Keratinocyte (primary cell): ENCODE data around the gene CHID1.

Source experiments
- EZH2 ChIP-seq: IDR thresholded peaks from one replicate; pipeline ENCODE4 v1.6.1; 2012; ENCODE audit warnings: inconsistent platforms, mild to moderate bottlenecking, low read length, moderate library complexity
- TF ChIP-seq, protein P1 (sequence below), 3 experiments: IDR thresholded peaks in 1 of 3; conservative IDR thresholded peaks in 1 of 3; optimal IDR thresholded peaks in 1 of 3; 2 replicates in 2 of 3; 3 replicates in 1 of 3; pipeline versions ENCODE3 to v1.5.1; 2011; ENCODE audit warnings: low read length in 3 of 3, mild to moderate bottlenecking in 3 of 3, moderate library complexity in 2 of 3, control low read depth in 1 of 3, inconsistent platforms in 1 of 3; ENCODE audit not compliant: insufficient read depth in 2 of 3; ENCODE audit errors: extremely low read depth in 1 of 3

DNA sequence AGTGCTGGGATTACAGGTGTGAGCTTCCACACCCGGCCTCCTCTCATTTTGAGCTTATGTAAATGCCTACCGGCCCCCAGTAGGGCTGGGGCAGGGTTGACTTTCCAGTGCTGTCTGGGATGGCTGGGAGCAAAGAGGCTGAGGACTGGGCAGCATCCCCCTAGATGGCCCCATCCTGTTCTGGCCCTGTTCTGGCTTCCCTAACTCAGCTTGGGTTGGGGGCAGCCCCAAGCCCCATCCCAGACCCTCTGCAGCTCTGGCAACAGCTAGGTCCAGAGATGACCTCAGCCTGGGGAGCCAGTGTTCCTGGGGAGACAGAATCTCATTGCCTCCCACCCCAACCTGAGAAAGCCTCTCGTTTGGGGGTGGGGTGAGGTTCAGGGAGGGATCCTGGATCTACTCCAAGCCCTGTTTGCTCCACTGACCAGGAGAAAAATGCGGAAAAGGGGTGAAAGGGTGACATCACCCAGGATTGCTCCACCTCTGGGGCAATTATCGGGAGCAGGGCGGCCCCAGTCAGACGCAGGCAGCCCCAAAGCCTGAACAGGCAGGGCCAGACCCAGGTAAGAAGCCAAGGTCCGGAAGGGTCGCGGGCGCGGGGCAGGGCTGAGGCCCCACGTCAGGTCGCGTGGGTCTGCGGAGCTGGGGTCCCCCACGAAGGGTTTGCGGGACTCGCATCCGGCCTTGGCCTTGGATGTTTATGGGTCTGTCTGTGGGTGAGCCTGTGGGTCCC is 92.0 kb downstream of the CHID1 start, which contains the start of gene PNPLA2:
- TF ChIP-seq, protein P1, sequence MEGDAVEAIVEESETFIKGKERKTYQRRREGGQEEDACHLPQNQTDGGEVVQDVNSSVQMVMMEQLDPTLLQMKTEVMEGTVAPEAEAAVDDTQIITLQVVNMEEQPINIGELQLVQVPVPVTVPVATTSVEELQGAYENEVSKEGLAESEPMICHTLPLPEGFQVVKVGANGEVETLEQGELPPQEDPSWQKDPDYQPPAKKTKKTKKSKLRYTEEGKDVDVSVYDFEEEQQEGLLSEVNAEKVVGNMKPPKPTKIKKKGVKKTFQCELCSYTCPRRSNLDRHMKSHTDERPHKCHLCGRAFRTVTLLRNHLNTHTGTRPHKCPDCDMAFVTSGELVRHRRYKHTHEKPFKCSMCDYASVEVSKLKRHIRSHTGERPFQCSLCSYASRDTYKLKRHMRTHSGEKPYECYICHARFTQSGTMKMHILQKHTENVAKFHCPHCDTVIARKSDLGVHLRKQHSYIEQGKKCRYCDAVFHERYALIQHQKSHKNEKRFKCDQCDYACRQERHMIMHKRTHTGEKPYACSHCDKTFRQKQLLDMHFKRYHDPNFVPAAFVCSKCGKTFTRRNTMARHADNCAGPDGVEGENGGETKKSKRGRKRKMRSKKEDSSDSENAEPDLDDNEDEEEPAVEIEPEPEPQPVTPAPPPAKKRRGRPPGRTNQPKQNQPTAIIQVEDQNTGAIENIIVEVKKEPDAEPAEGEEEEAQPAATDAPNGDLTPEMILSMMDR (optimal IDR thresholded peaks at IDR 0.05 in 1 of 3, IDR thresholded peaks at IDR 0.05 in 1 of 3, conservative IDR thresholded peaks at IDR 0.05 in 1 of 3; ENCODE audit: extremely low read depth in 1 of 3, insufficient read depth in 2 of 3, low read length in 3 of 3), result no peak
- TF ChIP-seq EZH2, result no peak
